ENCODE data around the gene NMRK1. TPM values are rescaled to one million over a fixed set of nuclear protein-coding genes. Genes with fewer than 3 reads are reported as not detected.
A peak's percentile ranks its signal among the peaks of the same experiment; 100 is the strongest.

Gene NMRK1
- total RNA-seq, 6 experiments from 2014 or later: 19.6 to 29.9 (median 21.9) TPM

GRCh38 chr9:75123696-75124095 is 35.7 kb upstream of the NMRK1 start:
- DNase-seq (no peak), ATAC-seq (no peak)
- WGBS (ENCODE audit: insufficient coverage, low coverage, low lambda C conversion rate, missing lambda C conversion rate): 79% methylated on average over 10 of the region's 10 CpGs
- no peak for TF ChIP-seq POLR2A (IDR thresholded peaks at IDR 0.05)
- no peak for TF ChIP-seq CTCF (IDR thresholded peaks at IDR 0.05)
- no peaks in the 10 kb centered on the region for H3K27me3 ChIP-seq
- H3K4me3 ChIP-seq: no peak overlapping the region
- H3K36me3 ChIP-seq: no peaks in the 10 kb centered on the region
- H3K27ac ChIP-seq: no peak overlapping the region
- H3K4me1 ChIP-seq: no peaks in the 10 kb centered on the region
- no peaks in the 10 kb centered on the region for H3K9me3 ChIP-seq
- intact Hi-C loops (cut with DNase I): no loop called here

- Histone ChIP-seq H3K36me3 (no peaks in the 10 kb centered on the region), H3K9me3 (no peaks in the 10 kb centered on the region), H3K27ac (no peak overlapping the region), H3K27me3 (no peaks in the 10 kb centered on the region), H3K4me1 (no peaks in the 10 kb centered on the region), H3K4me3 (no peak overlapping the region)
- 69% methylated on average over 5 of the region's 5 CpGs for WGBS (ENCODE audit: insufficient coverage, low coverage, low lambda C conversion rate, missing lambda C conversion rate)
- ATAC-seq (no peak), DNase-seq (no peak)
- TF ChIP-seq CTCF (IDR thresholded peaks at IDR 0.05) (no peak), POLR2A (IDR thresholded peaks at IDR 0.05) (no peak)
- intact Hi-C loops (cut with DNase I): no loop called here
These were observed 34.1 kb upstream of the NMRK1 start for GRCh38 chr9:75121914-75122558.

DNA sequence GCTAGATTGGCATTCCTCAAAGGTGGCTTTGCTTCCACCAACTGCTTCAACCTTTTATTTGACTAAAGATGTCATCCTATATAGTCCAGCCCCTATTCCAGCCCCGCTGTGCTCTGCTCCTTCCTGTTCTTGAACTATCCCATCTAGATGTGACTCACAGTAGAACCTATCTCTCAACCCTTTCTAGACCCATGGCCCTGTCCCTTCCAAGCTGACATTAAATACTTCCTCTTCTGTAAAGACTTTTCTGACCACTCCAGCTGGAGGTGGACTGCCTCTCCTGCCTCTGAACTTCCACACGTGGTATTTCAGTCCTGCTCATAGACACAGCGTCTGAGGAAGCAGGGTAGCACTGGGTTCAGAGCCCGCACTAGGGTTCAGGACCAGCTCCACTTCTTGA is 32.7 kb upstream of the NMRK1 start:
- peak; percentile 16 to 54 (median 48) for ATAC-seq
- intact Hi-C loops (cut with DNase I): no loop called here
- no peaks in the 10 kb centered on the region for H3K4me1 ChIP-seq
- 79% methylated on average over 4 of the region's 4 CpGs for WGBS (ENCODE audit: insufficient coverage, low coverage, low lambda C conversion rate, missing lambda C conversion rate)
- no peak for DNase-seq
- no peak overlapping the region for H3K4me3 ChIP-seq
- no peak overlapping the region for H3K27ac ChIP-seq
- H3K9me3 ChIP-seq: no peaks in the 10 kb centered on the region
- H3K36me3 ChIP-seq: no peaks in the 10 kb centered on the region
- no peak for TF ChIP-seq POLR2A (IDR thresholded peaks at IDR 0.05)
- TF ChIP-seq CTCF (IDR thresholded peaks at IDR 0.05): no peak
- H3K27me3 ChIP-seq: no peaks in the 10 kb centered on the region

- H3K27me3 ChIP-seq: no peaks in the 10 kb centered on the region
- WGBS (ENCODE audit: insufficient coverage, low coverage, low lambda C conversion rate, missing lambda C conversion rate): 77% methylated on average over 1 of the region's 1 CpG
- no peak for TF ChIP-seq CTCF (IDR thresholded peaks at IDR 0.05)
- TF ChIP-seq POLR2A (IDR thresholded peaks at IDR 0.05): no peak
- H3K4me3 ChIP-seq: no peak overlapping the region
- no peaks in the 10 kb centered on the region for H3K4me1 ChIP-seq
- H3K9me3 ChIP-seq: no peaks in the 10 kb centered on the region
- no peaks in the 10 kb centered on the region for H3K36me3 ChIP-seq
- intact Hi-C loops (cut with DNase I): no loop called here
- H3K27ac ChIP-seq: no peak overlapping the region
- DNase-seq (no peak), ATAC-seq (no peak)
These were observed 29.6 kb upstream of the NMRK1 start for GRCh38 chr9:75117564-75117963.
